Measurements from ENCODE around the gene IGF2BP3.

IGF2BP3 gene

GRCh38 chr7:23336799-23337283 is 133.4 kb downstream of the IGF2BP3 start:
- DNase-seq (ENCODE audit: low read depth): no peak
- TF ChIP-seq, protein P1, sequence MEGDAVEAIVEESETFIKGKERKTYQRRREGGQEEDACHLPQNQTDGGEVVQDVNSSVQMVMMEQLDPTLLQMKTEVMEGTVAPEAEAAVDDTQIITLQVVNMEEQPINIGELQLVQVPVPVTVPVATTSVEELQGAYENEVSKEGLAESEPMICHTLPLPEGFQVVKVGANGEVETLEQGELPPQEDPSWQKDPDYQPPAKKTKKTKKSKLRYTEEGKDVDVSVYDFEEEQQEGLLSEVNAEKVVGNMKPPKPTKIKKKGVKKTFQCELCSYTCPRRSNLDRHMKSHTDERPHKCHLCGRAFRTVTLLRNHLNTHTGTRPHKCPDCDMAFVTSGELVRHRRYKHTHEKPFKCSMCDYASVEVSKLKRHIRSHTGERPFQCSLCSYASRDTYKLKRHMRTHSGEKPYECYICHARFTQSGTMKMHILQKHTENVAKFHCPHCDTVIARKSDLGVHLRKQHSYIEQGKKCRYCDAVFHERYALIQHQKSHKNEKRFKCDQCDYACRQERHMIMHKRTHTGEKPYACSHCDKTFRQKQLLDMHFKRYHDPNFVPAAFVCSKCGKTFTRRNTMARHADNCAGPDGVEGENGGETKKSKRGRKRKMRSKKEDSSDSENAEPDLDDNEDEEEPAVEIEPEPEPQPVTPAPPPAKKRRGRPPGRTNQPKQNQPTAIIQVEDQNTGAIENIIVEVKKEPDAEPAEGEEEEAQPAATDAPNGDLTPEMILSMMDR (IDR thresholded peaks at IDR 0.05; ENCODE audit: insufficient read depth, low read depth, low read length, missing control alignments): no peak
- H3K4me3 ChIP-seq (ENCODE audit: low read length): no peak overlapping the region

DNA sequence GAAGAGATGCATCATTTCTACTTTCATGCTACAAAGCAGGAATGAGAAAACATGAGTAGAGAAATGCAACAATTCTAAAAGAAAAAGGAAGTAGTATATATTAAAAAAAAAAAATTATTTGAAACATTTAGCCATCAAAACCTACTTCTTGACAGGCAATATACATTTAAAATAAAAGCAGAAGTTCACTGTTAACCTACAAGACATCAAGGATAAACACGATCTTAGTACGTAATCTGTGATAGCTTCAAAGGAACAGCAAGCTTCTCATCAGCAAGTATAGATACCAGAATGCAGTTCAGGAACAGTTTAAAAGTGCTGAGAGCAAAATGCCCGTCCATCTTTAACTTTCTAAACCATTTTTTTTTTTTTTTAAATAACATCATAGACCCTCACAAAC is 134.2 kb downstream of the IGF2BP3 start:
- TF ChIP-seq, protein P1 (IDR thresholded peaks at IDR 0.05; ENCODE audit: insufficient read depth, low read depth, low read length, missing control alignments): no peak

DNA sequence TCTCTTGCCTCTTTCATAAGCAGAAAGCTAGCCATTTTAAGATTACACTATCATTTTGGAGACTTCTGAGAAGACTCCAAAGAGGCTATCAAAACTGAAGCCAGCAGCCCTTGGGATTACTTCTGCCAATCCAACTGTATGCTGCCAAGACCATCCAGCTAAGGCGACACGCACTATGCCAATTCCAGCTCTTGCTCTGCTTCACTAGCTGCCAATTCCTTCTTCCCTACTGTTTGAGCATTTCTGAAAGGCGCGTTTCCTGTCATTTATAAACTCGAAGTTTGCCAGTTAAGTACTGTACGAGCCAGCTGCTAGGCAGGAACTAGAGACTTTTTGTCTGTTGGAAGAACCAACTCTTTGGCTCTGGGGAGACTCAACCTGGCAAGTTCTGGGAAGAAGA is 134.7 kb downstream of the IGF2BP3 start:
- TF ChIP-seq, protein P1 (IDR thresholded peaks at IDR 0.05; ENCODE audit: insufficient read depth, low read depth, low read length, missing control alignments): no peak
- H3K4me3 ChIP-seq (ENCODE audit: low read length): no peak overlapping the region
- no peak for DNase-seq (ENCODE audit: low read depth)

More for the DNA sequence above, 134.2 kb downstream of the IGF2BP3 start:
- no peak overlapping the region for H3K4me3 ChIP-seq (ENCODE audit: low read length)
- no peak for DNase-seq (ENCODE audit: low read depth)

DNA sequence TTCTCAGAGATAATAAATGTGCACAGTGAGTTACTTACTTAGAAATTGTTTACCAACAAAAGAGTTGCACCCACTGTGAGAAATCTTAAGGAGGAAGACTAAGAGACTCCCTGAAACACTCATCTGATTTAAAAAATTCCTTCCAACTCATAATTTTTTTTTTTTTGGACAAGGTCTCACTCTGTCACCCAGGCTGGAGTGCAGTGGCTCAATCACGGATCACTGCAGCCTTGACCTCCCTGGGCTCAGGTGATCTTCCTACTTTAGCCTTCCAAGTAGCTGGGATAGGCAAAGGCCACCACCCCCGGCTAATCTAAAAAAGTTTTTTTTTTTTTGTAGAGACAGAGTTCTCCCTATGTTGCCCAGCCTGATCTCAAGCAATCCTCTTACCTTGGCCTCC is 135.2 kb downstream of the IGF2BP3 start:
- no peak overlapping the region for H3K4me3 ChIP-seq (ENCODE audit: low read length)
- TF ChIP-seq, protein P1 (IDR thresholded peaks at IDR 0.05; ENCODE audit: insufficient read depth, low read depth, low read length, missing control alignments): no peak
- DNase-seq (ENCODE audit: low read depth): no peak

DNA sequence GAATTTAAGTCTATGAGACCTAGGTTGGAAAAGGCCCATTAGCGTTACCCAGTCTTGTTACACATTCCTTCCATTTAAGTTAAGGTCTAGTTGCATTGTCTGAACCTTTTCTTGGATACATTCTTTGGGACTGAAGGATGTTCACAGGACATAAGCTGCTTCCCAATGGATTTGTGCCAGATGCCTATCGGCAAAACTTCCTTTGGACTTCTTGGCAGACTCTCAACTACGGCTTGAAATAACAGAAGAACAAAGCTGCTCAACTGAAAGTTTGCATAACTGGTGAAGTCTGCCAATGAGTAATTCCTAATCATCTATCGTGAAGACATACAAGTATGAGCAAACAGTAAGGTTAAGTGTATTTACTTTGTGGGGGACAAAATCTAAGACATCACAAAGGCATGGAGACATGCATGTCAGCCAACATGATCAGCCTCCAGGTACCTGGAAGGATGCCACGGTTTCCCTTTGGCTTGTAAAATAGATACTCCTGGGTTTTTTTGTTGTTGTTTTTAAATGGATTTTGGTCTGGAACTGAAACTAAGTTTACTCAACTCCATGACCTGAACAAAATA is 135.7 kb downstream of the IGF2BP3 start:
- DNase-seq (ENCODE audit: low read depth): peak; percentile 99
- H3K4me3 ChIP-seq (ENCODE audit: low read length): no peak overlapping the region
- TF ChIP-seq, protein P1 (IDR thresholded peaks at IDR 0.05; ENCODE audit: insufficient read depth, low read depth, low read length, missing control alignments): no peak

- TF ChIP-seq, protein P1 (IDR thresholded peaks at IDR 0.05; ENCODE audit: insufficient read depth, low read depth, low read length, missing control alignments): no peak
- DNase-seq (ENCODE audit: low read depth): peak; percentile 93
- H3K4me3 ChIP-seq (ENCODE audit: low read length): no peak overlapping the region
Measured at GRCh38 chr7:23333671-23334246, 136.5 kb downstream of the IGF2BP3 start.

Measured in epithelial cell of esophagus (primary cell).